HG03469 (cell line): ENCODE data around the gene PCBP2.
"Not testable (repeated sequence)": the region's sequence is repeated elsewhere in the genome, so short reads cannot be mapped to it uniquely, and the experiment has no call there.

Source experiments
- ATAC-seq: cut with Tn5 transposase; IDR thresholded peaks from one replicate; pipeline ENCODE4 v1.9.1; 2021; ENCODE audit warnings: mild to moderate bottlenecking, moderate library complexity, moderate number of reproducible peaks; ENCODE audit not compliant: unreplicated experiment

The PCBP2 gene

GRCh38 chr12:53439582-53439981, 12.3 kb upstream of the PCBP2 start:
- not testable (repeated sequence) for ATAC-seq

GRCh38 chr12:53441040-53441833, 10.7 kb upstream of the PCBP2 start, which contains the start of gene PRR13:
Gene PRR13 (plus strand): TSS chr12:53441734. CDS start chr12:53442715, 981 bp downstream.
- ATAC-seq: peak; percentile 96

DNA sequence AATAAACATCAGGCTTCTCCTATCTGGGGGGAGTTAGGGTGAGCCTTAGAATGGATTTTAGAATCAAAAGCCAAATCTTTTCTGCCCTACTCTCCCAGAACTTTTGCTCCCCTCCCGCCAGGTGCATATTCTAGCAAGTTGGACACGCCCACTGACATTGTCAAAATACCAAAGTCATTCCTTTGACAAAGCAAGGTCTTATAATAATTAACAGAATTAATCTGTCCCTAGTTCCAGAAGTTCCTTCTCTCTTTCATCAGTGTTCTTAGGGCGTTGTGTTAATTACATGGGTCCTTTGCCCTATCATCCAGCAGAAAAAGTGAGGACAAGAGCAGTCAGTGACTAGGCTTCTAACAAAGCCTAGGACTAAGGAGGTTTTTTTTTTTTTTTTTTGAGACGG, 7.9 kb upstream of the PCBP2 start:
- no peak for ATAC-seq

GRCh38 chr12:53444593-53445325, 7.1 kb upstream of the PCBP2 start:
- not testable (repeated sequence) for ATAC-seq

GRCh38 chr12:53450936-53451335, 966 bp upstream of the PCBP2 start:
- ATAC-seq: no peak

DNA sequence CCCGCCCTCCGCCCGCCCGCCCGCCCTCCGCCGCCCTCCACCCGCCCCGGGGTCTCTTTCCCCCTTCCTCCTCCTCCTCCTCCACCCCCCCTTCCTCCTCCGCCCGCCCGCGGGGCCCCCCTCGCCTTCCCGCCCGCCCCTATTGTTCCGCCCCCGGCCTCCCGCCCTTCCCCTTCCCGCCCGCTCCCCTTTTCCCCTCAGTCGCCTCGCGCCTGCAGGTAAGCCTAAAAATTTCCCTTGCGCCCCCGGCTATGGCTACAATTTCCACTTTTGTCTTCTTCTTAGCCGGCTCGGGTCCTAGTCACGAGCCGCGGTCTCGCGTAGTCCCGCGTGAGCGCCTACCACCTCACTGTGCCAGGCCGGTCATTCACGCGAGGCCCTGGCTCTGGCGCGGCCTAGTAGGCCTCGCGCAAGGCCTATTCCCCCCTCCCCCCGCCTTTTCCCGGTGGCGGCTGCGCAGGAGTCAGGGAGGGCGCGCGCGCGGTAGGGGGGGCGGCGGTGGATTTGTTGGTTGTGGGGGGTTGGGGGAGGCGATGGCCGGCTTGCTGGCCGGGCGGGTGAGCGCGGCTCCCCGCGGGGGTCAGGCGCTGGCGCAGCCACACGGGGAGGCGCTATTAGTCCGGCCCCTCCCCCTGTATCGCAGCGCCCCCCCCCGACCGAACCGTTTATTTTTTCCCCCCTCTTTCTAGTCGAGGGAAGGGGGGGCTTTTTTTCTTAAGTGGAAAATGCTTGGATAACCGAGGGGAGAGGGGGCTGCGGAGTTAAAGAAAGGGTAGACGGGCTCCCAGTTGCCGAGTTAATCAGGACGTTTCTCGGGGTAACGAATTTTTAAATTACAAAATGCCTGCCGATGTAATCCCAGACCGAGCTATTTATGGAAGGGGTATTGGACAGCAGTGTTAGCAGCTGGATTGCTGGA, 516 bp downstream of the PCBP2 start:
- no peak for ATAC-seq

GRCh38 chr12:53453953-53454640, 2.2 kb downstream of the PCBP2 start:
- ATAC-seq: no peak

DNA sequence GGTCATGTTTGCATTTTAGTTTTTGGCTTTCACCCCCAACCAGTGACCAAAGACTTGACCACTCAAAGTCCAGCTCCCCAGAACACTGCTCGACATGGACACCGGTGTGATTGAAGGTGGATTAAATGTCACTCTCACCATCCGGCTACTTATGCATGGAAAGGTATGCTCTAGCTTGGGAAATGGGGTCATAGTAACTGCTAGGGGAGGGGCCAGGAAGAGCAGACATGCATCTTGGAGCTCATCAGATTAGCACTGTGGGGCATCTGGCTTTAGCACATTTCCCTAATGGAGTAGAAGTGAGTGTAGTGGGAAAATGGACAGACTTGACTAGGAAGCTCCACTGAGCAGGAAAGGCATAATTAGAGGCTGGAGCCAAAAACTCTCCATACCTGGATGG, 2.8 kb downstream of the PCBP2 start:
- ATAC-seq: no peak

- ATAC-seq: no peak
Measured at GRCh38 chr12:53456654-53457366, 4.9 kb downstream of the PCBP2 start.

GRCh38 chr12:53459097-53459496, 7.2 kb downstream of the PCBP2 start:
- ATAC-seq: no peak

- ATAC-seq: no peak
Measured at GRCh38 chr12:53461059-53461458, 9.2 kb downstream of the PCBP2 start.

DNA sequence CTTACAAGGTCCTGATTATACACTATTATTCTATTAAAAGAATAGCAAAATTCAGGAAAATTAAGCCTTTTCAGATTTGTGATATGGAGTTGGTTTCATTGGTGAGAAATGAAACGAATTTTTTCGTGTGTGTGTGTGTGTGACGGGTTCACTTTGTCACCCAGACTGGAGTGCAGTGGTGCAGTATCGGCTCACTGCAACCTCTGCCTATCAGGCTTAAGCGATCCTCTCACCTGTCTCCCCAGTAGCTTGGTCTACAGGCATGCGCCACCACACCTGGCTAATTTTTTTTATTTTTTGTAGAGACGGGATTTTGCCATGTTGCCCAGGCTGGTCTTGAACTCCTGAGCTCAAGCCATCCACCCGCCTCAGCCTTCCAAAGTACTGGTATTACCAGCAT, 9.7 kb downstream of the PCBP2 start:
- no peak for ATAC-seq

GRCh38 chr12:53462935-53463334, 11.0 kb downstream of the PCBP2 start:
- ATAC-seq: no peak

- no peak for ATAC-seq
Measured at GRCh38 chr12:53463802-53464560, 12.1 kb downstream of the PCBP2 start.

- ATAC-seq: no peak
Measured at GRCh38 chr12:53464685-53465418, 12.9 kb downstream of the PCBP2 start.

DNA sequence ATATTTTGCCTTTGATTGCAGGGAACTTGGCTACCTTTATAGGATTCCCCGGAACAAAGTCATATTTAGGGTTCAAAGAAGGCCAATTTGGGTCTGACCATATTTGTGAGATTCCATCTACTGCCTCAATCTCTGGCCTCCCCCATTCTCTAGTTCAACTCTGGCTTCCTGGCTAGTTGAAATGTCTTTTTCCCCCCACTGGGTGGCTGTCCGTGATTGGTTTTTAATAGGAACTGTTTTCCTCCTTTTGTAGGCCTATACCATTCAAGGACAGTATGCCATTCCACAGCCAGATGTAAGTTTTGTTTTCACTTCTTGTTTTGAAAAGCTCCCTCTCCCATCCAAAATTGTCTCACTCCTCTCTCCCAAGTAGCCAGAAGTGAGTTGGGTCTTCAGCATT, 13.8 kb downstream of the PCBP2 start:
- ATAC-seq: no peak

DNA sequence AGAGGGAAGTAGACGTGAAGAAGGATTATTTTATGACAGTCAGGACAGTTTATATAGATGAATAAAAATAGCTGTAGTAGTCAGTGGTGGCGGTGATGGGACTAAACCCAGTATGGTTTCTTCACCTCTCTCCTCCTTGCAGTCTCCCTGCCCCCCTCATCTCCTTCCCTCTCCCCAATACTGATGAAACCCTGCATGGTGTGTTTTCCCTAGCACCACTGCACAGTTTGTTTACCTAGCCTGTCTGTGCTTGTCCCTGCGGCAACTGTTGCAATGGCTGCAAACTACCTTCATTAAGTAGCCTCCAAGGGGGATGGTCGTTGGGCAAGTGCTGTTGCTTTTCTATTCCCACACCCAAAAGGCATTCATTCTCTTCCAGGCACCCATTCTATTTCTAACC, 14.7 kb downstream of the PCBP2 start:
- ATAC-seq: no peak

- no peak for ATAC-seq
Measured at GRCh38 chr12:53467082-53467481, 15.2 kb downstream of the PCBP2 start.
